GM18505 (cell line): ENCODE measurements around the gene WNT3.
"Not testable (repeated sequence)": the region's sequence is repeated elsewhere in the genome, so short reads cannot be mapped to it uniquely, and the experiment has no call there.

Experiments
- ATAC-seq: cut with Tn5 transposase; IDR thresholded peaks from one replicate; pipeline ENCODE4 v1.9.1; 2021; ENCODE audit not compliant: unreplicated experiment
- POLR2A ChIP-seq: IDR thresholded peaks from 4 replicates; pipeline ENCODE4 v1.6.1; 2011; ENCODE audit warnings: borderline replicate concordance; ENCODE audit not compliant: insufficient read depth, insufficient read length; ENCODE audit errors: extremely low read depth

WNT3 gene

DNA sequence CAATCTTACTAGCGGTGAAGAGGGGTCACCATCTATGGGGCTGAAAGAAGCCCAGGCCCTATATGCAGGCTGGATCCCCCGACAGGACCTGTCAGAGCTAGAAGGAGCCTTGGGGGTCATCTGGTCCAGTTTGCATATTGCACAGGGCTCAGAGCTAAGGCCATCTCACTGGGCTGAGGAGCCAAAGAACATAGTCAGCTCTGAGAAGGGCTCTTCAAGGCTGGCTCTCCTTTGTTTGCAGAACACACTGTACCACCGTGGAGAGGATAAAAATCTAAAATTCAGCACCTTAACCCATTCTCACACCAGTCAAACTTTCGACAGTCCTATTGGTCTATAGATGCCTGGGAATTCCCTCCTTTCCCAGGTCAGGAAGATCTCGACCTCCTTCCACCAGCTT, 24.2 kb downstream of the WNT3 start:
- ATAC-seq, result no peak
- TF ChIP-seq POLR2A, result no peak

DNA sequence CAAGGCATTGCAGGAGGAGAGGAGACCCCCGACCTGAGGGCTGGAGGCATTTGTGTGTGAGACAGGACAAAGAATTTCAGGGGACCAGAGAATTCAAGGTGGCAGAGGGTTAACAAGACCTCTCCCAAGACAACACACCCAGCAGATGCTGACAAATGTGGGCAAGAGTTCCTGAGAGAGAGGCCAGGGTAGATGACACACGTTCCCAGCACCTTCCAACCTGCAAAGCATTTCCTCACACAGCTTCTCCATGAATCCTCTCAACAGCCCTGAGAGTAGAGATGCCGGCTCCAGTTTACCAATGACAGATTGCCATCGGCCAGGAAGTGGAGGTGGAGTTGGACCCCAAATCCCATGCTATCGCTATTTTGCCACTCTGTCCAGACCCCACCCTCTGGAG, 25.0 kb downstream of the WNT3 start:
- no peak for ATAC-seq
- TF ChIP-seq POLR2A, result no peak

DNA sequence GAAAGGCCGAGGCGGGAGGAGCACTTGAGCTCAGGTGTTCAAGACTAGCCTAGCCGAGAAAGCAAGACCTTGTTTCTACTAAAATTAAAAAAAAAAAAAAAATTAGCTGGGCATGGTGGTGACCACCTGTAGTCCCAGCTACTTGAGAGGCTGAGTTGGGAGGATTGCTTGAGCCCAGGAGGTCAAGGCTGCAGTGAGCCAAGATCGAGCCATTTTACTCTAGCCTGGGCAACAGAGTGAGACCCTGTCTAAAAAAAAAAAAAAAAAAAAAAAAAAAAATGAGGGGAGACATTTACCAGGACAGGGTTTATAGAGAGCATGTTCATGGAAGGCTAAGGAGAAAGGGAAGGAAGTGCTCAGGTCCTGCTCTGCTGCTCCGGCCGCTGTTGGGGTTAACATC, 25.5 kb downstream of the WNT3 start:
- not testable (repeated sequence) for ATAC-seq

DNA sequence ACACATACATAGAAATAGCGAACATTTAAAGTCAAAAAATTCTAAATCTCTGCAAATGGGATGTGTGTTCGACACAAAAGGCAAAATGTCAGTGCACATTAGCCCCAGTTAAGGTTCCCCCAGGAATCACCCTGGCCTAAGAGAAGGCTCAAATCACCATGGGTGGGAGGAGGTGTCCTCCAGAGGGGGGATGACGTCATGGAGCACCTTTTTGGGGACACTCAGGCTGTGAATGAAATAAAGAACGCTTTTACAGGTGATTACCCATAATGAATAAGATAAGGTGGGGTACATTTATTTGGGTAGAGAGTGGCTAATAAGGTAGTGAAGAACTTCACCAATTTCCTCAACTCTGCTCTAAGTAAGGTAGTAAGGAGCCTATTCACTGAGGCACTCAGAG, 26.4 kb downstream of the WNT3 start:
- ATAC-seq, result no peak
- TF ChIP-seq POLR2A, result no peak

DNA sequence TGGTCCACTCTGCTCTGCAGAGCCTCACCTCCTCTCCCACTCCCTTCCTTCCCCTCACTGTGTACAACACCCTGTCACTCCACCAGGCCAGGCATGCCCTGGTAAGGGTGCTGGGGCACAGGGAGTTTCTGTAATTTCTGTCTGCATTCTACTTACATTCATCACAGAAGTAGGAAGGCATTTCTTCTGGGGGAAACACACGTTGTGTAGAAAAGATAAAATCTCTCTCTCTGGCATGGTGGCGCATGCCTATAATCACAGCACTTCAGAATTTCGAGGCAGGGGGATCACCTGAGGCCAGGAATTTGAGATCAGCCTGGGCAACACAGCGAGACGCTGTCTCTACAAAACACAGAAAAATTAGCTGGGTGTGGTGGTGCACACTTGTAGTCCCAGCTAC, 27.0 kb downstream of the WNT3 start:
- no peak for TF ChIP-seq POLR2A

DNA sequence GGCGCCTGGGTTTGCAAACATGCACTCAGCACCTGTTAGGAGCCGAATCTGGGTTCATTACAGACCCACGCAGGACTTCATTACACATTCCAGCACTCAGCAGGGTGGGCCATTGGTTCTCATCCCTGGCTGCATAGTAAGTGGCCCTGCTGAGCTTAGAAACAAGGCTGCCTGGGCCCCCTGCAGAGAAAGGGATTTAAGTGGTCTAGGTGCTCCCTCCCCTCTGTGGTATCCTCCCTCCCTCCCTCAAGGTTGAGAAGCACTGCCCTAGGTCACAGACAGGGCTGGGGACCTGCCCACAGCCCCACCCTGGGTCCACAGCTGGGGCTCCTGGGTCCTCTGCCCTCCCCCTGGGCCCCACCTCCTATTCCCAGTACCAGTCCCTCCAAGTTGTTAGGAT, 28.3 kb downstream of the WNT3 start:
- no peak for TF ChIP-seq POLR2A
- no peak for ATAC-seq

More for the DNA sequence above, 27.0 kb downstream of the WNT3 start:
- no peak for ATAC-seq

DNA sequence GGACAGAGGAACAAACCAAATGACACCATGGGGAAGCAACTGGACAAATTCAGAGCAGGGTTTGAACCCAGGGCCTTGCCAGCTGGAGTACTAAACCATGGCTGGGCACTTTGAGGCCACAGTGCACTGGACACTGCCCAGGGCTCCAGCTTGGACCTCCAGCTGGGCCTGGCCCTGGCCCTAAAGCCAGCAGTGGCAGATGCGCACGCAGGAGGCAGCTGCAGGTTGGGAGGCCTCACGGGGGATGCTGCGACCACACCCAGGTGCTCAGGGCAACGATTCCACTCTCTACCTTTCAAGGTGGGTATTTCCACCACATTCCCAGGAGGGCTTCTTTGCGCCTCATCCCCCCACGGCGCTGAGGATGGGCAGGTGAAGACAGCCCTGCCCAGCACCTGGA, 28.9 kb downstream of the WNT3 start:
- no peak for TF ChIP-seq POLR2A
- no peak for ATAC-seq

DNA sequence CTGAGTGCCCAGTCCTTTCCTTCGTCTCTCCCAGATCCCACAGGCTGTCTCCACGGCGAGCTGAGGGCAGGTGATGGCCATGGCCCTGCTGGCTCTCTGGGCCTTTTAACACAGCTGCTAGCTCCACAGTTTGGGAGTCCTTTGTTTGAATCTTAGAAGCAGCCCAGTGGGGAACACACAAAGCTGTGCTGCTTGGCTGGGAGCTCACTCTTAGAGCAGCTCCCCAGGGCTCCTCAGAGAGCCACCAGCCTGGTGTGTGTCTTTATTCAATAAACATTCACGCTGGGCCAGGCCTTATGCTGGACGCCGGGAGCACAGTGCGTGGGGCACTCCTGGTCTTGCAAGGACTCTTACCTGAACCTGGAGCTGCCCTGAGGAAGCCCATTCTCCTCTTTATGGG, 29.7 kb downstream of the WNT3 start:
- ATAC-seq, result no peak
- TF ChIP-seq POLR2A, result no peak

DNA sequence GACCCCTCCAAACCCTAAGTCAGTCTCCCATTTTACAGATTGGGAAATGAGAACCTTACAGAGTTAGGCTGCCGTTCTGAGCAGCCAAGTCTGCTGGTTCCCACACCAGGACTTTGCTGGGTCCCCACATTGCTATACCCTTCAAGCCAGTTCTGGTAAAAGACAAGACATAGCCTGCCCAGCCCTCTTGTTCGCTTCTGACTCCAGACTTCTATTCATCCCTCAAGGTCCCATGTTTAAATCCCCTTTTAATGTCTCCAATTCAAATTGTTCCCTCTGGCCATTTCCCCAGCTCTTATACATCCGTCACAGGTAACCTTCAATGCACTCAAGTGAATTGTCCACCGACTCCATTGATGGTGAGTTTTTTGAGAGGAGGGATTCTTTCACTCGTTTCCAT, 30.2 kb downstream of the WNT3 start:
- no peak for ATAC-seq
- no peak for TF ChIP-seq POLR2A

DNA sequence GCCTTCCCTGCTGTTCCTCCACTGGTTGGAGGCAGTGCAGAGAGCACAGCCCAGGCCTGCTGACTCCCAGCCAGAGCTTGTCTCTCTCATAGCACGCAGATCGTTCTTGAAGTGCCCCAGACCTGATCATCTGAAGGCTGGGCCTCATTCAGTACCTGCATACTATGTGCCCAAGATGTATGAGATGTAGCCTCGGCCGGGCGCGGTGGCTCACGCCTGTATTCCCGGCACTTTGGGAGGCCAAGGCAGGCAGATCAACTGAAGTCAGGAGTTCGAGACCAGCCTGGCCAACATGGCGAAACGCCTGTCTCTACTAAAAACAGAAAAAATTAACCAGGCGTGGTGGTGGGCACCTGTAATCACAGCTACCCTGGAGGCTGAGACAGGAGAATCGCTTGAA, 31.0 kb downstream of the WNT3 start:
- no peak for ATAC-seq
- no peak for TF ChIP-seq POLR2A

DNA sequence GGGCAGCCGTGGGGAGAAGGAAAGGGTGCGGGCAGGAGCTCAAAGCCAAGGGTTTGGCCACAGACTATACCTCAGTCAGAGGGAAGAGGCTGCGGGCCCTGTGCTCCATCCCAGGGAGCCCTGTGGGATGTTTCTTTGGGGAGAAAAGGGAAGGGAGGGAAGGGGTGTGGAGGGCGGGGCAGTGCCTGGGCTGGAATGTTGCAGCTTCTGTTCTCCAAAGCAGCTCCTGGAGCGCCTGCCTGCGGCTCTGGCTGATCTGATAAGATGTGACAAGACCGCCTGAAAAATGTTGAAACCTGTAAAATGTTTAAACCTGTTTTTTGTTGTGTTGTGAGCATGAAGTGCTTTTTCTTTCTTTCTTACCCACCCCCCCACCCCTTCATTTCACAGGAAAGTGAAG, 32.8 kb downstream of the WNT3 start:
- ATAC-seq, result no peak
- no peak for TF ChIP-seq POLR2A

DNA sequence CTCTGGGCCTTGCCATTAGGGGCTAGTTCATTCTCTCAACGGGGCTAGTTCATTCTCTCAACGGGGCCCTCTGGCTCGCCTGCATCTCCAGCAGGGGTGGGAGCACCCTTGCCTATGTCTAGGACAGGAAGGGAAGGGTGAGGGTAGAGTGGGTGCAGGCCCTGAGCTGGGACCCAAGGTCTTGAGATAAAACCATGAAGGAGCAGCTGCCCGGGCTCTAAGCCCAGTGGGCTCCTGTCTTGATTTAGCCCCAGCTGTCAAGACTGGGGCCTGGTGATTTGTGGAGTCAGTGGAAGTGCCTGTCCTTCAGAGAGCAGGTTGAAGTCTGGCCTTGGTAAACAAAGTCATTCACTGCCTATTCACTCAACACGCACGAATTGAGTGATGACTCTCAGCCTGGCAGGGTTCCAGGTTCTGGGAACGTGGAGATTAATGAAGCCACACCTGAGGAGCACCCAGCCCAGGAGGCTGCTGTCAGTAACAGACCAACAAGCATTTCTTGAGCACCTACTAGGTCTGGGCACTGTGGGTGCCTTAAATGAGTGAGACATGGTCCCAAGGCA, 35.4 kb downstream of the WNT3 start:
- no peak for TF ChIP-seq POLR2A

DNA sequence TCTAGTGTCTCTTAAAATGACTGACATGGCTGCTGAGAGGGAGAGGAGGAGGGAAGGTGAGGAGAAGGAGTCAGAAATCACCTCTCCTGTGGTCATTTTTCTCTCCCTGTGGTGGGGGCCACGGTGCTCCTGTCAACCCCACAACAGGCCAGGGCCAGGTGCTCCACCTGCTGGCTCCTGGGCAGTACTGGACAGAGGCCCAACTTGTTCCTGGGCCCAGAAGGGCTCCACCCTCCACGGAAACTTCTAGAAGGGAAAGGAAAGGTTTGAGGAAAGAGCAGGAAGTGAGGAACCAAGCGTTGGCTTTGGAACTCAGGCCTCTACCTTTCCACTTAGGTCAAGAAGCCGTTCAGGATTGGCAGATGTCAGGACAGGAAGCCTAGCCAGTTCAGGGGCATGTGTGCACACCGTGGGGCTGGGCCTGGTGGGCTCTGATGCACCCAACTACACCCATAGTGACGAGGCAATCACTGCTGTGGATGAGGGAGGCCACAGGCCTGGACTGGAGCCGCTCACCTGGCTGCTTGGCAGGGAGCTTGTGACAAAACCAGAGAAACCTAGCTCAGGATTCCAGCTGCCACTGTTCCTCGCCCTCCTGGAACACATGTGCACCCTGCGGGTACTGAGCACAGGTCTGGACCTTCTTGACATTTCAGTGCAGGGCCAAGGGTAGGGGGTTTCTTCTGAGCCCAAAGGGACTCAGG, 36.1 kb downstream of the WNT3 start:
- TF ChIP-seq POLR2A, result no peak
- ATAC-seq, result no peak

More for the DNA sequence above, 35.4 kb downstream of the WNT3 start:
- ATAC-seq, result no peak

DNA sequence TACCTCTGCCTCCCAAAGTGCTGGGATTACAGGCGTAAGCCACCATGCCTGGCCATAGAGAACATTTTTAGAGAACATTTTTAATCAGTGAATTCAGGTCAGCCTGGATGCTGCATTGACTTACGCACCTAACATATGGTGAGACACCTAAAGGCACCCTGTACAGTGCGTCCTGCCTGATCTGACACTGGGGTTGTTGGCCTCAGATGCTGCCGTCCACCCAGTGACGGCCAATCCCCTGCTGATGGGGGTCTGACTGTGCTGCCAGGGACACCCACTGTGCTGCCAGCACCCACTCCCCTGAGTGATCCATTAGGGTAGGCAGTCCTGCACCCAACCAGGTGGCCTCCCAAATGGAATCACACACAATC, 38.5 kb downstream of the WNT3 start:
- no peak for TF ChIP-seq POLR2A

More for the DNA sequence above, 38.5 kb downstream of the WNT3 start:
- no peak for ATAC-seq
